Glutamatergic neuron (in vitro differentiated cells): ENCODE results near the gene MTHFD2L. TPM values are rescaled to one million over a fixed set of nuclear protein-coding genes. Genes with fewer than 3 reads are reported as not detected.

ENCODE experiments used
- DNase-seq: peaks from one replicate; pipeline ENCODE4 v3.0.0; 2022
- H3K27ac Mint-ChIP-seq: one replicate; pipeline ENCODE4 v1.8.0; 2020; ENCODE audit warnings: mild to moderate bottlenecking, mixed read lengths, inconsistent platforms; ENCODE audit not compliant: unreplicated experiment
- H3K27me3 Mint-ChIP-seq: one replicate; pipeline ENCODE4 v1.8.0; 2020; ENCODE audit warnings: mild to moderate bottlenecking, moderate library complexity, mixed read lengths, inconsistent platforms; ENCODE audit not compliant: unreplicated experiment
- H3K36me3 Mint-ChIP-seq: one replicate; pipeline ENCODE4 v1.8.0; 2020; ENCODE audit warnings: mild to moderate bottlenecking, mixed read lengths, inconsistent platforms; ENCODE audit not compliant: unreplicated experiment
- H3K4me1 Mint-ChIP-seq: one replicate; pipeline ENCODE4 v1.8.0; 2020; ENCODE audit warnings: mild to moderate bottlenecking, low read depth, mixed read lengths, inconsistent platforms; ENCODE audit not compliant: unreplicated experiment
- H3K4me3 Mint-ChIP-seq: one replicate; pipeline ENCODE4 v1.8.0; 2020; ENCODE audit warnings: mild to moderate bottlenecking, mixed read lengths, inconsistent platforms; ENCODE audit not compliant: unreplicated experiment
- H3K9me3 Mint-ChIP-seq: one replicate; pipeline ENCODE4 v1.8.0; 2020; ENCODE audit warnings: mild to moderate bottlenecking, moderate library complexity, mixed read lengths, inconsistent platforms; ENCODE audit not compliant: unreplicated experiment
- total RNA-seq: library from RNA; stranded (reverse); fragmentation: NEBNext Ultra II Directional; extraction: Animal tissue kit (Norgen Biotek cat#: 25700); gene quantifications from one replicate; pipeline ENCODE4 v1.2.1, GENCODE V29; 2021; ENCODE audit not compliant: unreplicated experiment
- TF ChIP-seq, protein P1 (sequence below): fragments of 200-600 bp; sonication (generic); IDR thresholded peaks from one replicate; pipeline ENCODE4 v1.5.0; 2021; ENCODE audit not compliant: partially characterized antibody, unreplicated experiment

Gene MTHFD2L
- total RNA-seq, 1 donor from 2014 or later: 14.0 TPM

GRCh38 chr4:74237425-74237966 lies 79.6 kb downstream of the MTHFD2L start:
- Mint-ChIP-seq H3K27ac (no peak overlapping the region), H3K27me3 (peaks cover 2% of the 10 kb centered on the region), H3K4me3 (no peak overlapping the region), H3K4me1 (no peaks in the 10 kb centered on the region), H3K36me3 (no peaks in the 10 kb centered on the region), H3K9me3 (no peaks in the 10 kb centered on the region)
- DNase-seq: no peak
- TF ChIP-seq, protein P1, sequence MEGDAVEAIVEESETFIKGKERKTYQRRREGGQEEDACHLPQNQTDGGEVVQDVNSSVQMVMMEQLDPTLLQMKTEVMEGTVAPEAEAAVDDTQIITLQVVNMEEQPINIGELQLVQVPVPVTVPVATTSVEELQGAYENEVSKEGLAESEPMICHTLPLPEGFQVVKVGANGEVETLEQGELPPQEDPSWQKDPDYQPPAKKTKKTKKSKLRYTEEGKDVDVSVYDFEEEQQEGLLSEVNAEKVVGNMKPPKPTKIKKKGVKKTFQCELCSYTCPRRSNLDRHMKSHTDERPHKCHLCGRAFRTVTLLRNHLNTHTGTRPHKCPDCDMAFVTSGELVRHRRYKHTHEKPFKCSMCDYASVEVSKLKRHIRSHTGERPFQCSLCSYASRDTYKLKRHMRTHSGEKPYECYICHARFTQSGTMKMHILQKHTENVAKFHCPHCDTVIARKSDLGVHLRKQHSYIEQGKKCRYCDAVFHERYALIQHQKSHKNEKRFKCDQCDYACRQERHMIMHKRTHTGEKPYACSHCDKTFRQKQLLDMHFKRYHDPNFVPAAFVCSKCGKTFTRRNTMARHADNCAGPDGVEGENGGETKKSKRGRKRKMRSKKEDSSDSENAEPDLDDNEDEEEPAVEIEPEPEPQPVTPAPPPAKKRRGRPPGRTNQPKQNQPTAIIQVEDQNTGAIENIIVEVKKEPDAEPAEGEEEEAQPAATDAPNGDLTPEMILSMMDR: no peak

GRCh38 chr4:74244049-74244448 lies 86.1 kb downstream of the MTHFD2L start:
- TF ChIP-seq, protein P1: no peak
- no peak overlapping the region for H3K4me3 Mint-ChIP-seq
- no peak overlapping the region for H3K27ac Mint-ChIP-seq
- no peaks in the 10 kb centered on the region for H3K4me1 Mint-ChIP-seq
- no peaks in the 10 kb centered on the region for H3K27me3 Mint-ChIP-seq
- no peaks in the 10 kb centered on the region for H3K9me3 Mint-ChIP-seq
- H3K36me3 Mint-ChIP-seq: no peaks in the 10 kb centered on the region
- DNase-seq: no peak

DNA sequence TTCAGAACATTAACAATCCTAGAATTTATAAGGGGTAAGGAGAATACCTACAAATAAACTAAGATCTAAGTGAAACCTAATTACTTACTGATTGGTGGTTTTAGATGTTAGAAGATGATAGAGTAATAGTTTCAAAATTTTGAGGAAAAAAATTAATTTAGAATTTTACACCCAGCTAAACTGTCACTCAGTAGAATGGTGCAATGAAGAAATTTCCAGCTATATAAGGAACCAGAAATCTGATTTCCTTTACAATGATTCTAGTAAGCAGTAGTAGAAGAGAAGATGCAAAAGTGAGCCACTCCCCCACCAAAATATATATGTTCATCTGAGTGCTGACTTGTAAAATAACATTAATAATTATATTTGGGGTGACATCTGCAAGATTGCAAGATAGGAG lies 95.0 kb downstream of the MTHFD2L start:
- TF ChIP-seq, protein P1: no peak
- no peak overlapping the region for H3K4me3 Mint-ChIP-seq
- no peak for DNase-seq
- no peak overlapping the region for H3K27ac Mint-ChIP-seq
- peaks cover 5% of the 10 kb centered on the region for H3K36me3 Mint-ChIP-seq
- no peaks in the 10 kb centered on the region for H3K4me1 Mint-ChIP-seq
- peaks cover 2% of the 10 kb centered on the region for H3K27me3 Mint-ChIP-seq
- H3K9me3 Mint-ChIP-seq: peaks cover 2% of the 10 kb centered on the region

- Mint-ChIP-seq H3K4me1 (no peaks in the 10 kb centered on the region), H3K9me3 (peaks cover 2% of the 10 kb centered on the region), H3K36me3 (peaks cover 5% of the 10 kb centered on the region), H3K27me3 (peaks cover 2% of the 10 kb centered on the region), H3K4me3 (no peak overlapping the region), H3K27ac (no peak overlapping the region)
- no peak for DNase-seq
- TF ChIP-seq, protein P1: no peak
Measured at GRCh38 chr4:74254386-74254785, 96.5 kb downstream of the MTHFD2L start.

- H3K27me3 Mint-ChIP-seq: peaks cover 2% of the 10 kb centered on the region
Measured at GRCh38 chr4:74255096-74255495, 97.2 kb downstream of the MTHFD2L start.

More at GRCh38 chr4:74255096-74255495, 97.2 kb downstream of the MTHFD2L start:
- H3K4me3 Mint-ChIP-seq: no peak overlapping the region
- H3K27ac Mint-ChIP-seq: no peak overlapping the region
- TF ChIP-seq, protein P1: no peak
- peaks cover 2% of the 10 kb centered on the region for H3K9me3 Mint-ChIP-seq
- no peak for DNase-seq
- no peaks in the 10 kb centered on the region for H3K4me1 Mint-ChIP-seq
- peaks cover 5% of the 10 kb centered on the region for H3K36me3 Mint-ChIP-seq
